ENCODE data around the gene CTXN1. TPM values are rescaled to one million over a fixed set of nuclear protein-coding genes. Genes with fewer than 3 reads are reported as not detected.
"Not testable (repeated sequence)": the region's sequence is repeated elsewhere in the genome, so short reads cannot be mapped to it uniquely, and the experiment has no call there.

Gene CTXN1
- total RNA-seq, 1 donor from 2014 or later = 14.2 TPM

DNA sequence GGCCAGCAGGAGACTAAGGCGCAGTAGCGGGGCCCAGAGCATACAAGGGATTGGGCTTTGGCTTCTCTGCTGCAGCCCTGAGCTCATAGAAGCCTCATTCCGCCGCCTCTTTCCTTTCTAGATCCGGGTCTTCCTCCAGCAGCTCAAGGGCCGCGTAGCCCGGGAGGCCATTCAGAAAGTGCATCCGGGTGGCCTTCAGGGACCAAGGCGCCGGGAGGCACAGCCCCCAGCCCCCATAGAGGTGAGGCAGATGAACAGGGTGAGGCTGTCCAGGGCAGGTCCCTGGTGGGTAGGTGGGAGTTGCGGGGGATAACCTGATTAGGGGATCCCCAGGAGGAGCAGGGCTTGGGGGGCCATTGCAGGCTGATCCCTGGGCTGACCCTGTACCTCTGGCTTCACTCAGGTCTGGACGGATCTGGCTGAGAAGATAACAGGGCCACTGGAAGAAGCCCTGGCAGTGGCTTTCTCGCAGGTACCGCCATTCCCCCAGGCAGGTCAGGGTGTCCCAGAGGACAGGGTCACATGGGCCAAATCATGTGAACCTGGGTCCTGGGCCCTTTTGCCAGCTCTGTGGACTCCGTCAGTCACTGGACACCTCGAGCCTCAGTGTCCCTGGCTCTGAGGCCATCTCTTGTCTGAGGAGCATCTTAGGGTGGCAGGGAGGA lies 4.5 kb downstream of the CTXN1 start:
- H3K36me3 ChIP-seq = peaks cover 0 to 20% of the 10 kb centered on the region in 2 donors
- no peak for TF ChIP-seq POLR2AphosphoS5 (IDR thresholded peaks at IDR 0.05; ENCODE audit: insufficient read depth in 1 of 2, low read depth in 1 of 2)
- no peak for TF ChIP-seq POLR2A (IDR thresholded peaks at IDR 0.05)
- TF ChIP-seq, protein P1, sequence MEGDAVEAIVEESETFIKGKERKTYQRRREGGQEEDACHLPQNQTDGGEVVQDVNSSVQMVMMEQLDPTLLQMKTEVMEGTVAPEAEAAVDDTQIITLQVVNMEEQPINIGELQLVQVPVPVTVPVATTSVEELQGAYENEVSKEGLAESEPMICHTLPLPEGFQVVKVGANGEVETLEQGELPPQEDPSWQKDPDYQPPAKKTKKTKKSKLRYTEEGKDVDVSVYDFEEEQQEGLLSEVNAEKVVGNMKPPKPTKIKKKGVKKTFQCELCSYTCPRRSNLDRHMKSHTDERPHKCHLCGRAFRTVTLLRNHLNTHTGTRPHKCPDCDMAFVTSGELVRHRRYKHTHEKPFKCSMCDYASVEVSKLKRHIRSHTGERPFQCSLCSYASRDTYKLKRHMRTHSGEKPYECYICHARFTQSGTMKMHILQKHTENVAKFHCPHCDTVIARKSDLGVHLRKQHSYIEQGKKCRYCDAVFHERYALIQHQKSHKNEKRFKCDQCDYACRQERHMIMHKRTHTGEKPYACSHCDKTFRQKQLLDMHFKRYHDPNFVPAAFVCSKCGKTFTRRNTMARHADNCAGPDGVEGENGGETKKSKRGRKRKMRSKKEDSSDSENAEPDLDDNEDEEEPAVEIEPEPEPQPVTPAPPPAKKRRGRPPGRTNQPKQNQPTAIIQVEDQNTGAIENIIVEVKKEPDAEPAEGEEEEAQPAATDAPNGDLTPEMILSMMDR (IDR thresholded peaks at IDR 0.05) = no peak
- no peaks in the 10 kb centered on the region for H3K27me3 ChIP-seq
- intact Hi-C loops (cut with DNase I) = no loop called here
- DNase-seq (ENCODE audit: extremely low spot score in 2 of 2) = no peak
- peaks cover 79% of the 10 kb centered on the region for H3K4me1 ChIP-seq
- peak overlapping the region; percentile 51 to 71 for H3K4me3 ChIP-seq
- peak overlapping the region; percentile 89 for H3K27ac ChIP-seq
- no peaks in the 10 kb centered on the region for H3K9me3 ChIP-seq

DNA sequence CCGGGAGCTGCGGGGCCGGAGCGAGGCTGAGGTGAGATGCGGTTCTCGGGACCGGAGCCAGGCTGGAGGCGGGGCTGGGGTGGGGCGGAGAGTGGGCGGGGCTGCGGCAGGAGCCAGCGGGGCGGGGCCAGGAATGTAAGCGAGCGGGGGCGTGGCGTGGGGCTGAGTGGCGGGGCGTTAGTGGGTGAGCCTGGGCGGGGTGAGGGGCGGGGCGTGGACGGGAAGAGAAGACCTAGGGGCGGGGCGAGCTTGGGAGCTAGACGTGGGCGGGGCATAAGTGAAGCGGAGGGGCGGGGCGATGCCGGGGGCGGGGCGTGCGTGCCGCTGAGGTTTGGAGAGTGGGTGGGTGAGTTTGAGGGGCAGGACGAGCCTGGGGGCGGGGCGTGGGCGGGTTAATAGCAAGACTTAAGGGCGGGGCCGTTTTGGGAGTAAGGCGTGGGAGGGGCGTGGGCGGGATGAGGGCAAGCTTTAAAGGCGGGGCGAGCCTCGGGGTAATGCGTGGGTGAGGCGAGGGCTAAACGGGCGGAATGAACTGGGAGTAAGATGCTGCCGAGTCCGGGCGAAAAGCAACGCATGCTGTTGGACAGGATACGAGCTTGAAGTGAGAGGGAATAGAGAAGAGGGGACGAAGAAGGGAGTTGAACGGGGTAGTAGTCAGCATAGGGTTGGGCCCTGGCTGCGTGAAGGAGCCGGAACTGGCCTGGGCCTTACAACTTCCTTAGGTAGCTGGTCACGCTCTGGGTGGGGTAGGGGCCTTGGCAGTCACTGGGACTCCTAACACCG lies 5.2 kb downstream of the CTXN1 start:
- Histone ChIP-seq H3K36me3 (peaks cover 0 to 20% of the 10 kb centered on the region in 2 donors), H3K27ac (peak overlapping the region; percentile 89), H3K4me3 (peak overlapping the region; percentile 61 to 78), H3K4me1 (peaks cover 82% of the 10 kb centered on the region), H3K27me3 (no peaks in the 10 kb centered on the region), H3K9me3 (no peaks in the 10 kb centered on the region)
- intact Hi-C loops (cut with DNase I) = no loop called here
- DNase-seq (ENCODE audit: extremely low spot score in 2 of 2) = peak; percentile 99
- peak in 1 of 2 donors; percentile 64 for TF ChIP-seq POLR2A (IDR thresholded peaks at IDR 0.05)
- TF ChIP-seq, protein P1 (IDR thresholded peaks at IDR 0.05) = no peak
- TF ChIP-seq POLR2AphosphoS5 (IDR thresholded peaks at IDR 0.05; ENCODE audit: insufficient read depth in 1 of 2, low read depth in 1 of 2) = peak; percentile 8 to 79

DNA sequence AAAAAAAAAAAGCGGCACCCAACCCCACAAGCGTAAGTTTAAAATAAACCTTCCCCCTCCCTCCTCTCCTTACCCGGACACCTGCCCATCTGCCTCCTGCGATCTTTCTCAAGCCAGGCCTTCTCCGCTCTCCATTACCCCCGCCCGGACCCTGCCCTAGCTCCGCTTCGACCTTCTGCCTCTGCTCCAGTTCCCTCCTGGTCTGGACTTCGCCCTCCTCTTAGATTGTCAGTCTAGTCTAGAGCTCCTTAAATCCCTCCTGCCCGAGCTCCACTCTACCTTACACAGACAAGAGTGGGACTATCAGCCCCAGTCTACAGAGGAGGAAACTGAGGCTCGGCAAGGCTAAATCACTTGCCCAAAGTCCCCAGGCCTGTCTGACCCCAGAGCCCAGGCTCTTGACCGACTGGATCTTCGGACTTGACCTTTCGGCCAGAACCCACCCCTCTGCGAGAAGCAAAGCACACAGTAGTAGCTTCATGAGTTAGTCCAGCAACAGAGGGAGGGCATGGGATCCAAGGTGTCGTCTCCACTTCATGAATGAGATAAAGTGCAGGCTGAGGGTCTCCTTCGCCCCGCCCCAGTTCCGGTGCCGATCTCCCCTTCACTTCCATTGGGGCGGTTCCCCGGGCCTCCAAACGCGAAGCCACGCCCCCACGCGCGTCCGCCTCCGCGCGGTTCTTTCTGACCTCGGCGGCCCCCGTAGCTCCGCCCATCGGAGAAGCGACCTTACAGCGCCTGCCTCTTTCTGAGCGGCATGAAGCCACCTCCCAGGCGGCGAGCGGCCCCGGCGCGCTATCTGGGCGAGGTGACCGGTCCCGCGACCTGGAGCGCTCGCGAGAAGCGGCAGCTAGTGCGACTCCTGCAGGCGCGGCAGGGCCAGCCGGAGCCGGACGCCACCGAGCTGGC lies 6.1 kb downstream of the CTXN1 start, which contains the start of gene SNAPC2:
SNAPC2 (plus strand) TSS at position 729 of the 909 bp plus-strand sequence; CDS start at position 758, 29 bp downstream.
- DNase-seq (ENCODE audit: extremely low spot score in 2 of 2) = peak in 1 of 2 donors; percentile 97
- H3K9me3 ChIP-seq = no peaks in the 10 kb centered on the region
- H3K4me1 ChIP-seq = peaks cover 84% of the 10 kb centered on the region
- no peaks in the 10 kb centered on the region for H3K27me3 ChIP-seq
- intact Hi-C loops (cut with DNase I) = loop anchor here (10.0 kb wide), 1 partner anchor 85 kb away; the partner anchor contains the start of gene ELAVL1
- peak within 1 kb of the TSS; percentile 61 to 78 for H3K4me3 ChIP-seq
- TF ChIP-seq POLR2AphosphoS5 (IDR thresholded peaks at IDR 0.05; ENCODE audit: insufficient read depth in 1 of 2, low read depth in 1 of 2) = peak; percentile 83 to 86
- TF ChIP-seq, protein P1 (IDR thresholded peaks at IDR 0.05) = no peak
- peak in 1 of 2 donors; percentile 55 for TF ChIP-seq POLR2A (IDR thresholded peaks at IDR 0.05)
- H3K27ac ChIP-seq = peak within 1 kb of the TSS; percentile 89
- H3K36me3 ChIP-seq = peaks cover 0 to 20% of the 10 kb centered on the region in 2 donors

DNA sequence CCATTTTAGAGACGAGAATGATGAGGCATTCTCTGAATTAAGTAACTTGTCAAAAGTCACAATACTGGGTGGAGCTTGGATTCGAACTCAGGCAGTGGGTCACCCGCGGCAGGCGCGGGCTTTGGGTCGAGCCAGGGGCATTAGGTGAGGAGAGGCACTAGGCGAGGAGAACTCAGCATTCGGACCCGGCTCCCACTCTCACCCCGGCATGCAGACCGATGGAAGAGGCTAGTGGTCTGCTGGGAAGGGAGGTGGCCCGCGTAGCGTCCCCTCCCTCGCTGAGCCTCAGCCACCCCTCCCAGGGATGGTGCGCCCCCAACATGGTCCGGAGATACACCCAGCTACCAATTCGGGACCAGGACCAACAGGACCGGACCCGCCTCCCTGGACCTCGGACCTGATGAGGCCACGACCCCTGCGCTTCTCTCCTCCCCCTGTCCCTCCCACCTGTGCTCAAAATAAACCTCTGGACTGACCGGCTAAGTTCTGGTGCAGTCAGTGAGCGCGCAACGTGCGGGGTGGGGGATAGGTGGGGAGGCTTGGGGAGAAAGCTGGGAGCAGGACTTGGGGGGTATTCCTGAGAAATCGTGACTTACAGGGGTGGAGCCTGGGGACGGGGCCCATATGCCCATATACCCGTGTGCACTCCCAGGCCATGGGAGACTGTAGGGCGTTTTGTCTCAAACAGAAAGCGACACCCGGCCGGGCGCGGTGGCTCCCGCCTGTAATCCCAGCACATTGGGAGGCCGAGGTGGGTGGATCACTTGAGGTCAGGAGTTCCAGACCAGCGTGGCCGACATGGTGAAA lies 7.1 kb downstream of the CTXN1 start:
- Histone ChIP-seq H3K4me1 (peaks cover 74% of the 10 kb centered on the region), H3K27ac (peak overlapping the region; percentile 86), H3K4me3 (peak overlapping the region in 1 of 2 donors; percentile 48), H3K27me3 (no peaks in the 10 kb centered on the region), H3K9me3 (no peaks in the 10 kb centered on the region), H3K36me3 (peaks cover 0 to 20% of the 10 kb centered on the region in 2 donors)
- intact Hi-C loops (cut with DNase I) = loop anchor here (10.0 kb wide), 1 partner anchor 86 kb away; the partner anchor contains the start of gene ELAVL1
- DNase-seq (ENCODE audit: extremely low spot score in 2 of 2) = no peak
- no peak for TF ChIP-seq POLR2A (IDR thresholded peaks at IDR 0.05)
- no peak for TF ChIP-seq POLR2AphosphoS5 (IDR thresholded peaks at IDR 0.05; ENCODE audit: insufficient read depth in 1 of 2, low read depth in 1 of 2)
- TF ChIP-seq, protein P1 (IDR thresholded peaks at IDR 0.05) = no peak

DNA sequence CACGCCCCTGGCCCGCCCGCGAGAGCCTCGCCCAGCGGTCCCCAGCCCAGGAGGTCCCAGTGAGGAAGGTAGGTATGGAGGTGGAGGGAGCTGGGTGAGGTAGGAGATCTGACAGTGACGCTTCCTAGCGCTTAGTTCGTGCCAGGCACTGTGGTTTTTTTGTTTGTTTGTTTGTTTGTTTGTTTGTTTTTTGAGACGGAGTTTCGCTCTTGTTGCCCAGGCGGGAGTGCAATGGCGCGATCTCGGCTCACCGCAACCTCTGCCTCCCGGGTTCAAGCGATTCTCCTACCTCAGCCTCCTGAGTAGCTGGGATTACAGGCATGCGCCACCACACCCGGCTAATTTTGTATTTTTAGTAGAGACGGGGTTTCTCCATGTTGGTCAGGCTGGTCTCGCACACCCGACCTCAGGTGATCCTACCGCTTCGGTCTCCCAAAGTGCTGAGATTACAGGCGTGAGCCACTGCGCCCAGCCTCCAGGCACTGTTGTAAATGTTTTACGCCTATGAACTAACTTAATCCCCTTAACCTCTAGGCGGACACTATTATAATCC lies 7.8 kb downstream of the CTXN1 start:
- H3K9me3 ChIP-seq; DNase-seq (ENCODE audit: extremely low spot score in 2 of 2); H3K27me3 ChIP-seq: not testable (repeated sequence)
- peak overlapping the region; percentile 63 for H3K27ac ChIP-seq
- peaks cover 0 to 22% of the 10 kb centered on the region in 2 donors for H3K36me3 ChIP-seq
- H3K4me1 ChIP-seq = peaks cover 68% of the 10 kb centered on the region
- intact Hi-C loops (cut with DNase I) = loop anchor here (10.0 kb wide), 1 partner anchor 87 kb away; the partner anchor contains the start of gene ELAVL1
- H3K4me3 ChIP-seq = peak overlapping the region; percentile 41 to 48

All from vagina (tissue), 2 donors.